Measurements from ENCODE around the gene TLE4.

DNA sequence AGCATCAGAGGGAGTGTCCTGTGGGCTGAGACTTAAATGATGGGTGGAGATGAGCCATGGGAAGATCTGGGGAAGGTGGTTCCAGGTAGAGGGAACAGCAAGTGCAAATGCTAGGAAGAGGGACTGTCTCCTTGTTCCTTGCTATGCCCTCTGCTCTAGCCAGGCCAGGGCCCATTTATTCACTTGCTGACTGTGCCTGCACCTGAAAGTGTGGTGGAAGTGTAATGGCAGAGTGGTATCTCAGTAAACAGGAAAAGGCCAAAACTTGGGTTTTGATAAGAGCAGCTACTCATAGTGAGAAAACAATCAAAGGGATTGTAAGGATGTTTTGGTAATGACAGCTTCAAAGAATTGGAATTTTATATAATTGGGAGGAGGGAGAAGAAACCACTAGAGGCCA lies 32.4 kb downstream of the TLE4 start:
- TF ChIP-seq, protein P1, sequence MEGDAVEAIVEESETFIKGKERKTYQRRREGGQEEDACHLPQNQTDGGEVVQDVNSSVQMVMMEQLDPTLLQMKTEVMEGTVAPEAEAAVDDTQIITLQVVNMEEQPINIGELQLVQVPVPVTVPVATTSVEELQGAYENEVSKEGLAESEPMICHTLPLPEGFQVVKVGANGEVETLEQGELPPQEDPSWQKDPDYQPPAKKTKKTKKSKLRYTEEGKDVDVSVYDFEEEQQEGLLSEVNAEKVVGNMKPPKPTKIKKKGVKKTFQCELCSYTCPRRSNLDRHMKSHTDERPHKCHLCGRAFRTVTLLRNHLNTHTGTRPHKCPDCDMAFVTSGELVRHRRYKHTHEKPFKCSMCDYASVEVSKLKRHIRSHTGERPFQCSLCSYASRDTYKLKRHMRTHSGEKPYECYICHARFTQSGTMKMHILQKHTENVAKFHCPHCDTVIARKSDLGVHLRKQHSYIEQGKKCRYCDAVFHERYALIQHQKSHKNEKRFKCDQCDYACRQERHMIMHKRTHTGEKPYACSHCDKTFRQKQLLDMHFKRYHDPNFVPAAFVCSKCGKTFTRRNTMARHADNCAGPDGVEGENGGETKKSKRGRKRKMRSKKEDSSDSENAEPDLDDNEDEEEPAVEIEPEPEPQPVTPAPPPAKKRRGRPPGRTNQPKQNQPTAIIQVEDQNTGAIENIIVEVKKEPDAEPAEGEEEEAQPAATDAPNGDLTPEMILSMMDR (conservative IDR thresholded peaks at IDR 0.05): no peak
- TF ChIP-seq ZFX (IDR thresholded peaks at IDR 0.05): no peak

Measured in C4-2B (cell line).